ENCODE data around the gene PTPRD. TPM values are rescaled to one million over a fixed set of nuclear protein-coding genes. Genes with fewer than 3 reads are reported as not detected.

Gene PTPRD
- total and polyA plus RNA-seq, 2 experiments from 2014 or later, result 11.5 to 58.0 TPM

DNA sequence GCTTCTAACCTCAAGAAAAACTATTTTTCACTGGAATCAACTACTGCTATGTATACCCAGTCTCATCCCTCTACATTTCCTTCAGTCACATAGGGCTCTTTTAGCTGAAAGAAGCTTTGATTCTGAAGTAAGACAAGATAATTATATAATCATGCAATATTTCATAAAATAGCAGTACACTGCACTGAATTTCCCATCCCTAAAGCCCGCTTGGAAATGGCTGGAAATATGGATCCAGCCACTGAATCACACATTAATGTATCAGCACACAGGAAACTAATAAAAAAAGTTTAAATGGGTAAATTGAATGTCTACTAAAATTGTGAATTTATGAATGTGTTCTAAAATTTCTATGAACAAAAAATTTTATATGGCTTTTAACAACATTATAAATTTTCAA lies 808.7 kb downstream of the PTPRD start:
- Histone ChIP-seq H3K9me2 (ENCODE audit: insufficient read depth) (no peaks in the 10 kb centered on the region), H3K27me3 (ENCODE audit: insufficient read depth) (no peaks in the 10 kb centered on the region), H3K4me3 (no peak overlapping the region), H3K27ac (ENCODE audit: low read depth) (no peak overlapping the region), H3K4me2 (no peak overlapping the region), H2AFZ (no peak overlapping the region), H3K4me1 (ENCODE audit: insufficient read depth) (peaks cover 13% of the 10 kb centered on the region), H4K20me1 (replicated peaks; ENCODE audit: insufficient read depth) (no peaks in the 10 kb centered on the region), H3K36me3 (ENCODE audit: insufficient read depth) (no peaks in the 10 kb centered on the region), H3K79me2 (replicated peaks; ENCODE audit: insufficient read depth) (no peaks in the 10 kb centered on the region), H3F3A (replicated peaks; ENCODE audit: low read depth) (no peaks in the 10 kb centered on the region)
- DNase-seq (ENCODE audit: low spot score) (no peak), ATAC-seq (no peak)
- Mint-ChIP-seq H3K4me1 (peaks cover 37% of the 10 kb centered on the region), H3K9me3 (no peaks in the 10 kb centered on the region), H3K36me3 (ENCODE audit: low read depth) (no peaks in the 10 kb centered on the region), H3K4me3 (no peak overlapping the region), H3K27me3 (ENCODE audit: insufficient read depth, low read depth, poor library complexity) (no peaks in the 10 kb centered on the region), H3K27ac (no peak overlapping the region)
- TF ChIP-seq JUNB (IDR thresholded peaks at IDR 0.05; ENCODE audit: unreplicated experiment) (no peak), STAT1 (IDR thresholded peaks at IDR 0.05; ENCODE audit: unreplicated experiment) (no peak), NANOG (IDR thresholded peaks at IDR 0.05; ENCODE audit: borderline replicate concordance) (no peak), ZNF331 (CRISPR knock-in tag; IDR thresholded peaks at IDR 0.05; ENCODE audit: low read depth) (no peak)
- TF ChIP-seq, protein P1, sequence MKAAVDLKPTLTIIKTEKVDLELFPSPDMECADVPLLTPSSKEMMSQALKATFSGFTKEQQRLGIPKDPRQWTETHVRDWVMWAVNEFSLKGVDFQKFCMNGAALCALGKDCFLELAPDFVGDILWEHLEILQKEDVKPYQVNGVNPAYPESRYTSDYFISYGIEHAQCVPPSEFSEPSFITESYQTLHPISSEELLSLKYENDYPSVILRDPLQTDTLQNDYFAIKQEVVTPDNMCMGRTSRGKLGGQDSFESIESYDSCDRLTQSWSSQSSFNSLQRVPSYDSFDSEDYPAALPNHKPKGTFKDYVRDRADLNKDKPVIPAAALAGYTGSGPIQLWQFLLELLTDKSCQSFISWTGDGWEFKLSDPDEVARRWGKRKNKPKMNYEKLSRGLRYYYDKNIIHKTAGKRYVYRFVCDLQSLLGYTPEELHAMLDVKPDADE (IDR thresholded peaks at IDR 0.05), result no peak
- TF ChIP-seq, protein P2, sequence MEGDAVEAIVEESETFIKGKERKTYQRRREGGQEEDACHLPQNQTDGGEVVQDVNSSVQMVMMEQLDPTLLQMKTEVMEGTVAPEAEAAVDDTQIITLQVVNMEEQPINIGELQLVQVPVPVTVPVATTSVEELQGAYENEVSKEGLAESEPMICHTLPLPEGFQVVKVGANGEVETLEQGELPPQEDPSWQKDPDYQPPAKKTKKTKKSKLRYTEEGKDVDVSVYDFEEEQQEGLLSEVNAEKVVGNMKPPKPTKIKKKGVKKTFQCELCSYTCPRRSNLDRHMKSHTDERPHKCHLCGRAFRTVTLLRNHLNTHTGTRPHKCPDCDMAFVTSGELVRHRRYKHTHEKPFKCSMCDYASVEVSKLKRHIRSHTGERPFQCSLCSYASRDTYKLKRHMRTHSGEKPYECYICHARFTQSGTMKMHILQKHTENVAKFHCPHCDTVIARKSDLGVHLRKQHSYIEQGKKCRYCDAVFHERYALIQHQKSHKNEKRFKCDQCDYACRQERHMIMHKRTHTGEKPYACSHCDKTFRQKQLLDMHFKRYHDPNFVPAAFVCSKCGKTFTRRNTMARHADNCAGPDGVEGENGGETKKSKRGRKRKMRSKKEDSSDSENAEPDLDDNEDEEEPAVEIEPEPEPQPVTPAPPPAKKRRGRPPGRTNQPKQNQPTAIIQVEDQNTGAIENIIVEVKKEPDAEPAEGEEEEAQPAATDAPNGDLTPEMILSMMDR (conservative IDR thresholded peaks at IDR 0.05; ENCODE audit: low read depth in 2 of 2), result no peak

DNA sequence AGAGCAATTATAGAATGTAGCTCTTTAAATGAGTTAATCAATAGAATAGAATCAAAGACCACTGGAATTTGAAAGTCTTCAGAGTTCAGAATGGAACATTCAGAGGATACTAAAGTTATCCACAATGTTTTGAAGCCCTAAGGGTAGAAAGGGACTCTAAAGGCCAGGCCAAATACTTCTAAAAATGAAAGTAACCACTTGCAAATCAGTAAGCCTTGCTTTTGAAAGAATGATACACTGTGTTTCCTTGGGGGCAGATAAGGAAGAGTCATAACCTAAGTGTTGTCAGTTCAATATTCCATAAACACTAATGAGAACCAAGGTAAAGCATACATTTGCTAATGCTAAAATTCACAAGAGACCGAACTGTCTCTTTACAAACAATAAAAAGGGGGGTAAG lies 813.5 kb downstream of the PTPRD start:
- no peak overlapping the region; the same call in 1 of the 2 replicates for H3K27ac Mint-ChIP-seq
- no peak overlapping the region for H2AFZ ChIP-seq
- no peaks in the 10 kb centered on the region for H3F3A ChIP-seq (replicated peaks; ENCODE audit: low read depth)
- H3K27ac ChIP-seq (ENCODE audit: low read depth), result no peak overlapping the region
- H3K4me1 Mint-ChIP-seq, result peaks cover 20% of the 10 kb centered on the region; the same call in 2 of the 3 replicates
- H3K9me2 ChIP-seq (ENCODE audit: insufficient read depth), result no peaks in the 10 kb centered on the region
- H3K4me2 ChIP-seq, result no peak overlapping the region
- no peaks in the 10 kb centered on the region for H3K9me3 Mint-ChIP-seq
- no peak overlapping the region for H3K4me3 Mint-ChIP-seq
- H3K79me2 ChIP-seq (replicated peaks; ENCODE audit: insufficient read depth), result no peaks in the 10 kb centered on the region
- ATAC-seq (no peak), DNase-seq (ENCODE audit: low spot score) (no peak)
- no peaks in the 10 kb centered on the region for H3K27me3 ChIP-seq (ENCODE audit: insufficient read depth)
- no peak overlapping the region for H3K4me3 ChIP-seq
- no peaks in the 10 kb centered on the region for H4K20me1 ChIP-seq (replicated peaks; ENCODE audit: insufficient read depth)
- H3K36me3 Mint-ChIP-seq (ENCODE audit: low read depth), result no peaks in the 10 kb centered on the region
- no peaks in the 10 kb centered on the region for H3K36me3 ChIP-seq (ENCODE audit: insufficient read depth)
- H3K4me1 ChIP-seq (ENCODE audit: insufficient read depth), result peaks cover 13% of the 10 kb centered on the region
- H3K27me3 Mint-ChIP-seq (ENCODE audit: insufficient read depth, low read depth, poor library complexity), result no peaks in the 10 kb centered on the region
- TF ChIP-seq, protein P2 (conservative IDR thresholded peaks at IDR 0.05; ENCODE audit: low read depth in 2 of 2), result no peak
- TF ChIP-seq STAT1 (IDR thresholded peaks at IDR 0.05; ENCODE audit: unreplicated experiment) (no peak), CREB1 (CRISPR knock-in tag; IDR thresholded peaks at IDR 0.05; ENCODE audit: low read depth) (no peak), EZH2 (IDR thresholded peaks at IDR 0.05; ENCODE audit: low read depth, unreplicated experiment) (no peak), ZNF331 (CRISPR knock-in tag; IDR thresholded peaks at IDR 0.05; ENCODE audit: low read depth) (no peak), NANOG (IDR thresholded peaks at IDR 0.05; ENCODE audit: borderline replicate concordance) (no peak)
- TF ChIP-seq, protein P3, sequence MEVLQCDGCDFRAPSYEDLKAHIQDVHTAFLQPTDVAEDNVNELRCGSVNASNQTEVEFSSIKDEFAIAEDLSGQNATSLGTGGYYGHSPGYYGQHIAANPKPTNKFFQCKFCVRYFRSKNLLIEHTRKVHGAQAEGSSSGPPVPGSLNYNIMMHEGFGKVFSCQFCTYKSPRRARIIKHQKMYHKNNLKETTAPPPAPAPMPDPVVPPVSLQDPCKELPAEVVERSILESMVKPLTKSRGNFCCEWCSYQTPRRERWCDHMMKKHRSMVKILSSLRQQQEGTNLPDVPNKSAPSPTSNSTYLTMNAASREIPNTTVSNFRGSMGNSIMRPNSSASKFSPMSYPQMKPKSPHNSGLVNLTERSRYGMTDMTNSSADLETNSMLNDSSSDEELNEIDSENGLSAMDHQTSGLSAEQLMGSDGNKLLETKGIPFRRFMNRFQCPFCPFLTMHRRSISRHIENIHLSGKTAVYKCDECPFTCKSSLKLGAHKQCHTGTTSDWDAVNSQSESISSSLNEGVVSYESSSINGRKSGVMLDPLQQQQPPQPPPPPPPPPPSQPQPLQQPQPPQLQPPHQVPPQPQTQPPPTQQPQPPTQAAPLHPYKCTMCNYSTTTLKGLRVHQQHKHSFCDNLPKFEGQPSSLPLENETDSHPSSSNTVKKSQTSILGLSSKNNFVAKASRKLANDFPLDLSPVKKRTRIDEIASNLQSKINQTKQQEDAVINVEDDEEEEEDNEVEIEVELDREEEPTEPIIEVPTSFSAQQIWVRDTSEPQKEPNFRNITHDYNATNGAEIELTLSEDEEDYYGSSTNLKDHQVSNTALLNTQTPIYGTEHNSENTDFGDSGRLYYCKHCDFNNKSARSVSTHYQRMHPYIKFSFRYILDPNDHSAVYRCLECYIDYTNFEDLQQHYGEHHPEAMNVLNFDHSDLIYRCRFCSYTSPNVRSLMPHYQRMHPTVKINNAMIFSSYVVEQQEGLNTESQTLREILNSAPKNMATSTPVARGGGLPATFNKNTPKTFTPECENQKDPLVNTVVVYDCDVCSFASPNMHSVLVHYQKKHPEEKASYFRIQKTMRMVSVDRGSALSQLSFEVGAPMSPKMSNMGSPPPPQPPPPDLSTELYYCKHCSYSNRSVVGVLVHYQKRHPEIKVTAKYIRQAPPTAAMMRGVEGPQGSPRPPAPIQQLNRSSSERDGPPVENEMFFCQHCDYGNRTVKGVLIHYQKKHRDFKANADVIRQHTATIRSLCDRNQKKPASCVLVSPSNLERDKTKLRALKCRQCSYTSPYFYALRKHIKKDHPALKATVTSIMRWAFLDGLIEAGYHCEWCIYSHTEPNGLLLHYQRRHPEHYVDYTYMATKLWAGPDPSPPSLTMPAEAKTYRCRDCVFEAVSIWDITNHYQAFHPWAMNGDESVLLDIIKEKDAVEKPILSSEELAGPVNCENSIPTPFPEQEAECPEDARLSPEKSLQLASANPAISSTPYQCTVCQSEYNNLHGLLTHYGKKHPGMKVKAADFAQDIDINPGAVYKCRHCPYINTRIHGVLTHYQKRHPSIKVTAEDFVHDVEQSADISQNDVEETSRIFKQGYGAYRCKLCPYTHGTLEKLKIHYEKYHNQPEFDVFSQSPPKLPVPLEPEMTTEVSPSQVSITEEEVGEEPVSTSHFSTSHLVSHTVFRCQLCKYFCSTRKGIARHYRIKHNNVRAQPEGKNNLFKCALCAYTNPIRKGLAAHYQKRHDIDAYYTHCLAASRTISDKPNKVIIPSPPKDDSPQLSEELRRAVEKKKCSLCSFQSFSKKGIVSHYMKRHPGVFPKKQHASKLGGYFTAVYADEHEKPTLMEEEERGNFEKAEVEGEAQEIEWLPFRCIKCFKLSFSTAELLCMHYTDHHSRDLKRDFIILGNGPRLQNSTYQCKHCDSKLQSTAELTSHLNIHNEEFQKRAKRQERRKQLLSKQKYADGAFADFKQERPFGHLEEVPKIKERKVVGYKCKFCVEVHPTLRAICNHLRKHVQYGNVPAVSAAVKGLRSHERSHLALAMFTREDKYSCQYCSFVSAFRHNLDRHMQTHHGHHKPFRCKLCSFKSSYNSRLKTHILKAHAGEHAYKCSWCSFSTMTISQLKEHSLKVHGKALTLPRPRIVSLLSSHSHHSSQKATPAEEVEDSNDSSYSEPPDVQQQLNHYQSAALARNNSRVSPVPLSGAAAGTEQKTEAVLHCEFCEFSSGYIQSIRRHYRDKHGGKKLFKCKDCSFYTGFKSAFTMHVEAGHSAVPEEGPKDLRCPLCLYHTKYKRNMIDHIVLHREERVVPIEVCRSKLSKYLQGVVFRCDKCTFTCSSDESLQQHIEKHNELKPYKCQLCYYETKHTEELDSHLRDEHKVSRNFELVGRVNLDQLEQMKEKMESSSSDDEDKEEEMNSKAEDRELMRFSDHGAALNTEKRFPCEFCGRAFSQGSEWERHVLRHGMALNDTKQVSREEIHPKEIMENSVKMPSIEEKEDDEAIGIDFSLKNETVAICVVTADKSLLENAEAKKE (CRISPR knock-in tag; IDR thresholded peaks at IDR 0.05), result no peak
